AG10803 (cell line): ENCODE measurements around the gene ZNF574.

Source experiments
- DNase-seq: peaks from one replicate; pipeline ENCODE4 v3.0.0; 2010; ENCODE audit warnings: low read depth
- H3K4me3 ChIP-seq: 2 replicates; pipeline ENCODE4 v1.5.1; 2011; ENCODE audit warnings: mild to moderate bottlenecking, low read length, control low read depth
- CTCF ChIP-seq: conservative IDR thresholded peaks from 2 replicates; pipeline ENCODE4 v1.5.1; 2011; ENCODE audit warnings: mild to moderate bottlenecking, low read length, control low read depth, inconsistent platforms

The ZNF574 gene

DNA sequence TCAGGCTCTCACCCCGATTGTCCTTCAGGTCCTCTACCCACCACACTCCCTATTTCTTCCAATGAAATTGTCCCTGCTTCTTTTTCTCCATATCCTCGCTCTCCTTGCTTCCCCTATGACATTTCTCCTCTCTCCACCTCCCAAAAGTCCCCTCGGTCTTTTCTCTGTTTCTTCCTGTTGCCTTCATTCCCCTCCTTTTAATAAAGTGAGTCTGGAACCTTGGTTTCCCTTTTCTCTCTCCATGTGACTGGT, 676 bp upstream of the ZNF574 start:
- no peak for TF ChIP-seq CTCF
- DNase-seq = no peak
- H3K4me3 ChIP-seq = peak overlapping the region; percentile 92

DNA sequence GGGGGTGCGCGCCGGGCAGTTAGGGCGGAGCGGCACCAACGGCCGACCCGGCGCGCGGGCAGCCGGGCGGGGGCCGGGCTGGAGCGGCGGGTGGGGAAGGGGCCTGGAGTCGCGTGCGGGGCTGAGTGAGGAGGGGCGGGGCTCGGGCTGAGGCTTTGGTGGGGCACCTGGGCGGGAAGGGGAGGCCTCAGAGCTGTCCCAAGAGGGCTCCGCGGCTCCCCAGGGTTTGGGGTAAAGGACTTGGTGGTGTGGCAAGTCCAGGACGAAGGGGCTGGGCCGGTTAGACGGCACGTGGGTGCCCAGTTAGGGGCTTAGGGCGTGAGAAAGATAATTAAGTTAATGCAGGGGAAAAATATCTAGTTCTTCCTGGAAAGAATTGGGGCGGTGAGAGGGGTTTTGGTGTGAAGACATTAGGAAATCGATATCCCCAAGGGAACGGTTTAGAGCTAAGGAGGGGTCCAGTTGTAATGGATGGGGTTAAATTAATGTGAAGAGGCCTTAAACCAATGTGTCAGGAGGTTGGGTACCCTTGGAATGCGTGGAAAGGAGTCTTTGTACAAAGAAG, 496 bp downstream of the ZNF574 start:
- no peak for TF ChIP-seq CTCF
- DNase-seq = no peak
- peak overlapping the region; percentile 65 for H3K4me3 ChIP-seq

DNA sequence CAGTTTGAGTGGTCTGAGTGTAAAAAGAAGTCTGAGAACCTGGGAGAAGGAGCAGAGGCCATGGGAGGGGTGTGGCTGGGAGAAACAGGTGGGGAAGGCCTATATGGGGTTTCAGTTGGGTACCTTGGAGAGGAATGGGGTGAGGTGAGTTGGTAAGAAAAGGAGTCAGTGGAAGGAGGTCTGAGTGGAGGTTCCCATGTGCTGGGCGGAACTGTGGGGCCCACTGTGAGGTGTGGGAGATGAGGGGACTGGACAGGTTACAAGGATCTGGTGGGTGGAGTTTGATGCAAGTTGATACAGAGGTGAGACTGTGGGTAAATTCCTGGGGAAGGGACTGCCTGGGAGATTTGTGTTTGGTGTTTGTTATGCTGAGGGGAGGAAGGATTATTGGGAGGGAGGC, 2.1 kb downstream of the ZNF574 start:
- no peak for DNase-seq
- H3K4me3 ChIP-seq = peak overlapping the region; percentile 65; the same call in 1 of the 2 replicates
- no peak for TF ChIP-seq CTCF

- H3K4me3 ChIP-seq = no peak overlapping the region
- no peak for DNase-seq
- no peak for TF ChIP-seq CTCF
Observed at GRCh38 chr19:42078538-42079275, 2.7 kb downstream of the ZNF574 start.

DNA sequence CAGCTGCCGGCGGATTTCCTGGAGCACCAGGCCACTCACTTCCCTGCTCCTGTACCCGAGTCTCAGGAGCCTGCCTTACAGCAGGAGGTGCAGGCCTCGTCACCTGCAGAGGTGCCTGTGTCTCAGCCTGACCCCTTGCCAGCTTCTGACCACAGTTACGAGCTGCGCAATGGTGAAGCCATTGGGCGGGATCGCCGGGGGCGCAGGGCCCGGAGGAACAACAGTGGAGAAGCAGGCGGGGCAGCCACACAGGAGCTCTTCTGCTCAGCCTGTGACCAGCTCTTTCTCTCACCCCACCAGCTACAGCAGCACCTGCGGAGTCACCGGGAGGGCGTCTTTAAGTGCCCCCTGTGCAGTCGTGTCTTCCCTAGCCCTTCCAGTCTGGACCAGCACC, 3.3 kb downstream of the ZNF574 start:
- no peak overlapping the region for H3K4me3 ChIP-seq
- TF ChIP-seq CTCF = no peak
- DNase-seq = no peak

DNA sequence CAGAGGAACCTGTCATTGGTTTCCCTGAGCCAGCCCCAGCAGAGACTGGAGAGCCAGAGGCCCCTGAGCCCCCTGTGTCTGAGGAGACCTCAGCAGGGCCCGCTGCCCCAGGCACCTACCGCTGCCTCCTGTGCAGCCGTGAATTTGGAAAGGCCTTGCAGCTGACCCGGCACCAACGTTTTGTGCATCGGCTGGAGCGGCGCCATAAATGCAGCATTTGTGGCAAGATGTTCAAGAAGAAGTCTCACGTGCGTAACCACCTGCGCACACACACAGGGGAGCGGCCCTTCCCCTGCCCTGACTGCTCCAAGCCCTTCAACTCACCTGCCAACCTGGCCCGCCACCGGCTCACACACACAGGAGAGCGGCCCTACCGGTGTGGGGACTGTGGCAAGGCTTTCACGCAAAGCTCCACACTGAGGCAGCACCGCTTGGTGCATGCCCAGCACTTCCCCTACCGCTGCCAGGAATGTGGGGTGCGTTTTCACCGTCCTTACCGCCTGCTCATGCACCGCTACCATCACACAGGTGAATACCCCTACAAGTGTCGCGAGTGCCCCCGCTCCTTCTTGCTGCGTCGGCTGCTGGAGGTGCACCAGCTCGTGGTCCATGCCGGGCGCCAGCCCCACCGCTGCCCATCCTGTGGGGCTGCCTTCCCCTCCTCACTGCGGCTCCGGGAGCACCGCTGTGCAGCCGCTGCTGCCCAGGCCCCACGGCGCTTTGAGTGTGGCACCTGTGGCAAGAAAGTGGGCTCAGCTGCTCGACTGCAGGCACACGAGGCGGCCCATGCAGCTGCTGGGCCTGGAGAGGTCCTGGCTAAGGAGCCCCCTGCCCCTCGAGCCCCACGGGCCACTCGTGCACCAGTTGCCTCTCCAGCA, 4.2 kb downstream of the ZNF574 start:
- no peak overlapping the region for H3K4me3 ChIP-seq
- TF ChIP-seq CTCF = no peak
- no peak for DNase-seq

- no peak for DNase-seq
- no peak overlapping the region for H3K4me3 ChIP-seq
- no peak for TF ChIP-seq CTCF
Observed at GRCh38 chr19:42080764-42081375, 4.9 kb downstream of the ZNF574 start.
